GM12878 (cell line): Measurements from ENCODE around the gene GRK5. TPM values are rescaled to one million over a fixed set of nuclear protein-coding genes. Genes with fewer than 3 reads are reported as not detected.
A peak's percentile ranks its signal among the peaks of the same experiment; 100 is the strongest.

Experiments used
- ETV6 ChIP-seq, 2 experiments: fragments of 450-650 bp in 1 of 2; IDR thresholded peaks in 1 of 2; conservative IDR thresholded peaks in 1 of 2; 2 replicates each; pipeline ENCODE4 v1.6.1; 2014; ENCODE audit warnings: antibody characterized with exemption in 1 of 2, borderline replicate concordance in 1 of 2, low read depth in 1 of 2, mild to moderate bottlenecking in 1 of 2, moderate library complexity in 1 of 2
- HDAC6 ChIP-seq: fragments of 200-600 bp; sonication (generic); IDR thresholded peaks from one replicate; pipeline ENCODE4 v1.8.0; 2017; ENCODE audit warnings: antibody characterized with exemption; ENCODE audit not compliant: unreplicated experiment
- LARP7 ChIP-seq: fragments of 450-650 bp; IDR thresholded peaks from 2 replicates; pipeline ENCODE4 v1.6.1; 2017; ENCODE audit warnings: mild to moderate bottlenecking
- NFIC ChIP-seq: IDR thresholded peaks from 2 replicates; pipeline ENCODE4 v1.6.1; 2012; ENCODE audit warnings: low read depth, mild to moderate bottlenecking, inconsistent platforms, low read length, moderate library complexity
- PML ChIP-seq: IDR thresholded peaks from 2 replicates; pipeline ENCODE4 v1.6.1; 2012; ENCODE audit warnings: low read length, inconsistent platforms
- SREBF2 ChIP-seq: IDR thresholded peaks from 2 replicates; pipeline ENCODE4 v1.6.1; 2012; ENCODE audit warnings: mild to moderate bottlenecking, low read length
- TARDBP ChIP-seq: IDR thresholded peaks from 2 replicates; pipeline ENCODE4 v1.6.1; 2016; ENCODE audit warnings: borderline replicate concordance
- ZBTB33 ChIP-seq: fragments of 450-650 bp; IDR thresholded peaks from 2 replicates; pipeline ENCODE4 v1.6.1; 2017; ENCODE audit warnings: mild to moderate bottlenecking
- ZNF384 ChIP-seq: IDR thresholded peaks from 2 replicates; pipeline ENCODE4 v1.6.1; 2012; ENCODE audit warnings: low read depth, mild to moderate bottlenecking, low read length, improper control_type of control experiment, borderline replicate concordance
- ZNF687 ChIP-seq: fragments of 450-650 bp; IDR thresholded peaks from 2 replicates; pipeline ENCODE4 v1.6.1; 2017; ENCODE audit warnings: mild to moderate bottlenecking, moderate library complexity
- polyA plus RNA-seq, 11 experiments: library from polyadenylated mRNA; depleted of rRNA in 4 of 11; unstranded in 6 of 11; stranded (reverse) in 5 of 11; fragments of >200 nt; fragmentation: Nextera tagmentation in 4 of 11; fragmentation: Illumina TruSeq in 1 of 11; extraction: Ambion mirVana in 4 of 11; extraction: Trizol in 1 of 11; gene quantifications; 1 replicate in 1 of 11; 2 replicates in 10 of 11; pipeline versions ENCODE4 v1.2.1 to v1.2.3, GENCODE V29; 2011 to 2016; ENCODE audit warnings: inconsistent platforms in 2 of 11, missing spikeins in 2 of 11, low read depth in 1 of 11
- total RNA-seq, 4 experiments: library from RNA; depleted of rRNA in 3 of 4; stranded (reverse); fragments of >200 nt in 3 of 4; fragmentation: Illumina TruSeq in 1 of 4; extraction: Trizol in 1 of 4; gene quantifications; 2 replicates each; pipeline versions ENCODE4 v1.2.1 to v1.2.3, GENCODE V29; 2013 to 2021
- TF ChIP-seq, protein P1 (sequence below): fragments of 450-650 bp; IDR thresholded peaks from 2 replicates; pipeline ENCODE4 v1.6.1; 2017; ENCODE audit warnings: mild to moderate bottlenecking, low read depth, inconsistent platforms; ENCODE audit not compliant: poor library complexity, severe bottlenecking
- TF ChIP-seq, protein P2 (sequence below): IDR thresholded peaks from 2 replicates; pipeline ENCODE4 v1.6.1; 2012; ENCODE audit warnings: low read depth, low read length, improper control_type of control experiment
- TF ChIP-seq, protein P3 (sequence below): fragments of 450-650 bp; IDR thresholded peaks from 2 replicates; pipeline ENCODE4 v1.6.1; 2014; ENCODE audit warnings: mild to moderate bottlenecking
- TF ChIP-seq, protein P4 (sequence below): fragments of 450-650 bp; IDR thresholded peaks from 2 replicates; pipeline ENCODE4 v1.6.1; 2018; ENCODE audit warnings: mild to moderate bottlenecking, low read depth, moderate library complexity; ENCODE audit not compliant: partially characterized antibody
- TF ChIP-seq, protein P5 (sequence below): IDR thresholded peaks from 2 replicates; pipeline ENCODE4 v1.6.1; 2011; ENCODE audit warnings: mild to moderate bottlenecking, low read depth, low read length, moderate library complexity; ENCODE audit not compliant: insufficient replicate concordance

GRK5 gene
- total and polyA plus RNA-seq, 10 of the 15 experiments (the other 5 are each of a cell fraction or from before 2014, with no cell fraction given), result 0.11 to 22.1 (median 10.0) TPM

- TF ChIP-seq, protein P1, sequence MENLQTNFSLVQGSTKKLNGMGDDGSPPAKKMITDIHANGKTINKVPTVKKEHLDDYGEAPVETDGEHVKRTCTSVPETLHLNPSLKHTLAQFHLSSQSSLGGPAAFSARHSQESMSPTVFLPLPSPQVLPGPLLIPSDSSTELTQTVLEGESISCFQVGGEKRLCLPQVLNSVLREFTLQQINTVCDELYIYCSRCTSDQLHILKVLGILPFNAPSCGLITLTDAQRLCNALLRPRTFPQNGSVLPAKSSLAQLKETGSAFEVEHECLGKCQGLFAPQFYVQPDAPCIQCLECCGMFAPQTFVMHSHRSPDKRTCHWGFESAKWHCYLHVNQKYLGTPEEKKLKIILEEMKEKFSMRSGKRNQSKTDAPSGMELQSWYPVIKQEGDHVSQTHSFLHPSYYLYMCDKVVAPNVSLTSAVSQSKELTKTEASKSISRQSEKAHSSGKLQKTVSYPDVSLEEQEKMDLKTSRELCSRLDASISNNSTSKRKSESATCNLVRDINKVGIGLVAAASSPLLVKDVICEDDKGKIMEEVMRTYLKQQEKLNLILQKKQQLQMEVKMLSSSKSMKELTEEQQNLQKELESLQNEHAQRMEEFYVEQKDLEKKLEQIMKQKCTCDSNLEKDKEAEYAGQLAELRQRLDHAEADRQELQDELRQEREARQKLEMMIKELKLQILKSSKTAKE, result peak; percentile 37
- TF ChIP-seq, protein P2, sequence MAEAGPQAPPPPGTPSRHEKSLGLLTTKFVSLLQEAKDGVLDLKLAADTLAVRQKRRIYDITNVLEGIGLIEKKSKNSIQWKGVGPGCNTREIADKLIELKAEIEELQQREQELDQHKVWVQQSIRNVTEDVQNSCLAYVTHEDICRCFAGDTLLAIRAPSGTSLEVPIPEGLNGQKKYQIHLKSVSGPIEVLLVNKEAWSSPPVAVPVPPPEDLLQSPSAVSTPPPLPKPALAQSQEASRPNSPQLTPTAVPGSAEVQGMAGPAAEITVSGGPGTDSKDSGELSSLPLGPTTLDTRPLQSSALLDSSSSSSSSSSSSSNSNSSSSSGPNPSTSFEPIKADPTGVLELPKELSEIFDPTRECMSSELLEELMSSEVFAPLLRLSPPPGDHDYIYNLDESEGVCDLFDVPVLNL, result no peak
- TF ChIP-seq ETV6 (conservative IDR thresholded peaks at IDR 0.05 in 1 of 2, IDR thresholded peaks at IDR 0.05 in 1 of 2; ENCODE audit: borderline replicate concordance in 1 of 2, low read depth in 1 of 2) (peak in 1 of 2 experiments; percentile 49; a peak in 1 of 4 replicates), ZNF687 (no peak), PML (peak; percentile 55; the same call in 1 of the 2 replicates), LARP7 (no peak), NFIC (peak; percentile 61), ZBTB33 (no peak), TARDBP (no peak; the same call in 1 of the 2 replicates), HDAC6 (no peak), ZNF384 (no peak), SREBF2 (no peak)
- TF ChIP-seq, protein P3, sequence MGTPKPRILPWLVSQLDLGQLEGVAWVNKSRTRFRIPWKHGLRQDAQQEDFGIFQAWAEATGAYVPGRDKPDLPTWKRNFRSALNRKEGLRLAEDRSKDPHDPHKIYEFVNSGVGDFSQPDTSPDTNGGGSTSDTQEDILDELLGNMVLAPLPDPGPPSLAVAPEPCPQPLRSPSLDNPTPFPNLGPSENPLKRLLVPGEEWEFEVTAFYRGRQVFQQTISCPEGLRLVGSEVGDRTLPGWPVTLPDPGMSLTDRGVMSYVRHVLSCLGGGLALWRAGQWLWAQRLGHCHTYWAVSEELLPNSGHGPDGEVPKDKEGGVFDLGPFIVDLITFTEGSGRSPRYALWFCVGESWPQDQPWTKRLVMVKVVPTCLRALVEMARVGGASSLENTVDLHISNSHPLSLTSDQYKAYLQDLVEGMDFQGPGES, result no peak
- TF ChIP-seq, protein P4, sequence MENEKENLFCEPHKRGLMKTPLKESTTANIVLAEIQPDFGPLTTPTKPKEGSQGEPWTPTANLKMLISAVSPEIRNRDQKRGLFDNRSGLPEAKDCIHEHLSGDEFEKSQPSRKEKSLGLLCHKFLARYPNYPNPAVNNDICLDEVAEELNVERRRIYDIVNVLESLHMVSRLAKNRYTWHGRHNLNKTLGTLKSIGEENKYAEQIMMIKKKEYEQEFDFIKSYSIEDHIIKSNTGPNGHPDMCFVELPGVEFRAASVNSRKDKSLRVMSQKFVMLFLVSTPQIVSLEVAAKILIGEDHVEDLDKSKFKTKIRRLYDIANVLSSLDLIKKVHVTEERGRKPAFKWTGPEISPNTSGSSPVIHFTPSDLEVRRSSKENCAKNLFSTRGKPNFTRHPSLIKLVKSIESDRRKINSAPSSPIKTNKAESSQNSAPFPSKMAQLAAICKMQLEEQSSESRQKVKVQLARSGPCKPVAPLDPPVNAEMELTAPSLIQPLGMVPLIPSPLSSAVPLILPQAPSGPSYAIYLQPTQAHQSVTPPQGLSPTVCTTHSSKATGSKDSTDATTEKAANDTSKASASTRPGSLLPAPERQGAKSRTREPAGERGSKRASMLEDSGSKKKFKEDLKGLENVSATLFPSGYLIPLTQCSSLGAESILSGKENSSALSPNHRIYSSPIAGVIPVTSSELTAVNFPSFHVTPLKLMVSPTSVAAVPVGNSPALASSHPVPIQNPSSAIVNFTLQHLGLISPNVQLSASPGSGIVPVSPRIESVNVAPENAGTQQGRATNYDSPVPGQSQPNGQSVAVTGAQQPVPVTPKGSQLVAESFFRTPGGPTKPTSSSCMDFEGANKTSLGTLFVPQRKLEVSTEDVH, result no peak
- TF ChIP-seq, protein P5, sequence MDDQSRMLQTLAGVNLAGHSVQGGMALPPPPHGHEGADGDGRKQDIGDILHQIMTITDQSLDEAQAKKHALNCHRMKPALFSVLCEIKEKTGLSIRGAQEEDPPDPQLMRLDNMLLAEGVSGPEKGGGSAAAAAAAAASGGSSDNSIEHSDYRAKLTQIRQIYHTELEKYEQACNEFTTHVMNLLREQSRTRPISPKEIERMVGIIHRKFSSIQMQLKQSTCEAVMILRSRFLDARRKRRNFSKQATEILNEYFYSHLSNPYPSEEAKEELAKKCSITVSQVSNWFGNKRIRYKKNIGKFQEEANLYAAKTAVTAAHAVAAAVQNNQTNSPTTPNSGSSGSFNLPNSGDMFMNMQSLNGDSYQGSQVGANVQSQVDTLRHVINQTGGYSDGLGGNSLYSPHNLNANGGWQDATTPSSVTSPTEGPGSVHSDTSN, result no peak
These were observed 270.1 kb downstream of the GRK5 start (continued) for GRCh38 chr10:119477444-119477843.
